Measurements from ENCODE around the gene PAGR1.

GRCh38 chr16:29805232-29806098, 10.5 kb upstream of the PAGR1 start:
- peak; percentile 89 for TF ChIP-seq POLR2AphosphoS5 (IDR thresholded peaks at IDR 0.05; ENCODE audit: low read depth, low read length)
- TF ChIP-seq POLR2A (IDR thresholded peaks at IDR 0.05; ENCODE audit: low read depth, low read length): peak; percentile 76
- TF ChIP-seq SPI1 (IDR thresholded peaks at IDR 0.05; ENCODE audit: low read depth, low read length): peak; percentile 67
- peak; percentile 82 for TF ChIP-seq TAF1 (IDR thresholded peaks at IDR 0.05; ENCODE audit: low read depth, low read length)

All from GM12891 (cell line).